ENCODE data around the gene TBX20.

DNA sequence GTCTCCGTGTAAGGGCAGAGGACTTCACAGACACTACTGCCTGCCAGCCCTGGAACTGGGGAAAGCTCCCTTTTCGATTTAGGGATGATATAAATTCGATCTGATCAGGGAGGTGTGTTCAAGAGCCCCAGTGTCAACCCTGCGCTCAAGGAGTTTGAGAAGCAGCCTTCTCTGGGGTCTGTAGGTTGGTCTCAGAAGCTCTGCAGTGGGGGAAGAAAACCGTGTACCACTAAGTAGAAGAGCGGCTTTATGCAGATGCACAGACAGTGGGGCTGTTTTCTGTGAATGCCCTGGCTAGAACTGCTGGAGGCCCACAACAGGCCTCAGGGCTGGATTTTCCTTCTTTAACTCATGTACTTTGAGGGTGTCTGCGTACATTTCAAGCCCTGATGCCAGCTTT is 6.3 kb upstream of the TBX20 start:
- TF ChIP-seq, protein P1, sequence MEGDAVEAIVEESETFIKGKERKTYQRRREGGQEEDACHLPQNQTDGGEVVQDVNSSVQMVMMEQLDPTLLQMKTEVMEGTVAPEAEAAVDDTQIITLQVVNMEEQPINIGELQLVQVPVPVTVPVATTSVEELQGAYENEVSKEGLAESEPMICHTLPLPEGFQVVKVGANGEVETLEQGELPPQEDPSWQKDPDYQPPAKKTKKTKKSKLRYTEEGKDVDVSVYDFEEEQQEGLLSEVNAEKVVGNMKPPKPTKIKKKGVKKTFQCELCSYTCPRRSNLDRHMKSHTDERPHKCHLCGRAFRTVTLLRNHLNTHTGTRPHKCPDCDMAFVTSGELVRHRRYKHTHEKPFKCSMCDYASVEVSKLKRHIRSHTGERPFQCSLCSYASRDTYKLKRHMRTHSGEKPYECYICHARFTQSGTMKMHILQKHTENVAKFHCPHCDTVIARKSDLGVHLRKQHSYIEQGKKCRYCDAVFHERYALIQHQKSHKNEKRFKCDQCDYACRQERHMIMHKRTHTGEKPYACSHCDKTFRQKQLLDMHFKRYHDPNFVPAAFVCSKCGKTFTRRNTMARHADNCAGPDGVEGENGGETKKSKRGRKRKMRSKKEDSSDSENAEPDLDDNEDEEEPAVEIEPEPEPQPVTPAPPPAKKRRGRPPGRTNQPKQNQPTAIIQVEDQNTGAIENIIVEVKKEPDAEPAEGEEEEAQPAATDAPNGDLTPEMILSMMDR (IDR thresholded peaks at IDR 0.05): no peak
- no peak for TF ChIP-seq ZFX (IDR thresholded peaks at IDR 0.05; ENCODE audit: borderline replicate concordance)

All from 22Rv1 (cell line).